NOMO-1 (cell line): ENCODE measurements around the gene IQCM.
A peak's percentile ranks its signal among the peaks of the same experiment; 100 is the strongest.

Experiments used
- DNase-seq, 2 experiments: peaks; one replicate each; lab custom pipeline; 2025; ENCODE audit not compliant: unreplicated experiment in 2 of 2; lab: John Stamatoyannopoulos, UW

The IQCM gene

GRCh38 chr4:149713031-149713430, 102.6 kb downstream of the IQCM start:
- DNase-seq = no peak

GRCh38 chr4:149711593-149712365, 103.9 kb downstream of the IQCM start:
- DNase-seq = no peak

- no peak for DNase-seq
Observed at GRCh38 chr4:149709640-149710039, 106.0 kb downstream of the IQCM start.

- no peak for DNase-seq
Observed at GRCh38 chr4:149708513-149709130, 107.0 kb downstream of the IQCM start.

GRCh38 chr4:149707862-149708261, 107.8 kb downstream of the IQCM start:
- DNase-seq = no peak

- no peak for DNase-seq
Observed at GRCh38 chr4:149706942-149707341, 108.7 kb downstream of the IQCM start.

GRCh38 chr4:149702414-149703293, 113.0 kb downstream of the IQCM start:
- no peak for DNase-seq

GRCh38 chr4:149701435-149702156, 114.0 kb downstream of the IQCM start:
- no peak for DNase-seq

- no peak for DNase-seq
Observed at GRCh38 chr4:149700272-149700671, 115.4 kb downstream of the IQCM start.

- no peak for DNase-seq
Observed at GRCh38 chr4:149699642-149700041, 116.0 kb downstream of the IQCM start.

GRCh38 chr4:149690726-149691125, 124.9 kb downstream of the IQCM start:
- no peak for DNase-seq

GRCh38 chr4:149684516-149684915, 131.1 kb downstream of the IQCM start:
- no peak for DNase-seq

GRCh38 chr4:149676076-149676475, 139.6 kb downstream of the IQCM start:
- DNase-seq = peak in 1 of 2 experiments; percentile 39

- no peak for DNase-seq
Observed at GRCh38 chr4:149645790-149646189, 169.9 kb downstream of the IQCM start.

GRCh38 chr4:149638073-149638472, 177.6 kb downstream of the IQCM start:
- no peak for DNase-seq

- no peak for DNase-seq
Observed at GRCh38 chr4:149634368-149634767, 181.3 kb downstream of the IQCM start.

GRCh38 chr4:149631629-149632028, 184.0 kb downstream of the IQCM start:
- DNase-seq = no peak

GRCh38 chr4:149630064-149630463, 185.6 kb downstream of the IQCM start:
- no peak for DNase-seq

GRCh38 chr4:149605601-149606378, 209.9 kb downstream of the IQCM start:
- DNase-seq = no peak

- DNase-seq = no peak
Observed at GRCh38 chr4:149604827-149605226, 210.8 kb downstream of the IQCM start.
